Loucy (cell line): ENCODE results near the gene CD177.
"Not testable (repeated sequence)": the region's sequence is repeated elsewhere in the genome, so short reads cannot be mapped to it uniquely, and the experiment has no call there.

Experiments
- H2AFZ ChIP-seq: fragments of 200-600 bp; sonication (generic); 2 replicates; pipeline ENCODE4 v1.6.0; 2016; ENCODE audit warnings: antibody characterized with exemption, mild to moderate bottlenecking, low read length, moderate library complexity
- H3F3A ChIP-seq: fragments of 200-600 bp; 2 replicates; pipeline ENCODE4 v1.6.0; 2016; ENCODE audit warnings: antibody characterized with exemption, low read depth, mild to moderate bottlenecking
- H3K27me3 ChIP-seq: fragments of 200-600 bp; sonication (generic); 2 replicates; pipeline ENCODE4 v1.6.1; 2014; ENCODE audit warnings: low read length, mild to moderate bottlenecking; ENCODE audit not compliant: insufficient read depth, poor library complexity, severe bottlenecking
- H3K36me3 ChIP-seq: fragments of 200-600 bp; sonication (generic); 2 replicates; pipeline ENCODE4 v1.6.1; 2016; ENCODE audit warnings: low read length; ENCODE audit not compliant: insufficient read depth
- H3K4me1 ChIP-seq: fragments of 200-600 bp; sonication (generic); 2 replicates; pipeline ENCODE4 v1.5.1; 2014; ENCODE audit warnings: low read length, mild to moderate bottlenecking; ENCODE audit not compliant: insufficient read depth, poor library complexity, severe bottlenecking
- H3K4me2 ChIP-seq: fragments of 200-600 bp; sonication (generic); 2 replicates; pipeline ENCODE4 v1.6.0; 2014; ENCODE audit warnings: antibody characterized with exemption, low read length, low read depth, mild to moderate bottlenecking; ENCODE audit not compliant: poor library complexity, severe bottlenecking
- H3K4me3 ChIP-seq: fragments of 200-600 bp; sonication (generic); 2 replicates; pipeline ENCODE4 v1.5.1; 2014; ENCODE audit warnings: low read length, mild to moderate bottlenecking, mixed read lengths; ENCODE audit not compliant: poor library complexity, severe bottlenecking
- H3K79me2 ChIP-seq: fragments of 200-600 bp; sonication (generic); 2 replicates; pipeline ENCODE4 v1.6.1; 2014; ENCODE audit warnings: low read length; ENCODE audit not compliant: insufficient read depth
- H3K9ac ChIP-seq: fragments of 200-600 bp; sonication (generic); 2 replicates; pipeline ENCODE4 v1.6.0; 2014; ENCODE audit warnings: mild to moderate bottlenecking, low read depth, low read length, moderate library complexity; ENCODE audit not compliant: poor library complexity, severe bottlenecking
- H3K9me2 ChIP-seq: fragments of 200-600 bp; sonication (generic); replicated peaks from 2 replicates; pipeline ENCODE4 v1.6.1; 2016; ENCODE audit warnings: low read depth, low read length, mixed read lengths
- H3K9me3 ChIP-seq: fragments of 200-600 bp; sonication (generic); 2 replicates; pipeline ENCODE4 v1.6.1; 2014; ENCODE audit warnings: mild to moderate bottlenecking, antibody characterized with exemption, low read length, low read depth; ENCODE audit not compliant: insufficient read depth
- H4K20me1 ChIP-seq: fragments of 200-600 bp; sonication (generic); 2 replicates; pipeline ENCODE4 v1.6.0; 2014; ENCODE audit warnings: antibody characterized with exemption, low read length, mild to moderate bottlenecking; ENCODE audit not compliant: insufficient read depth, poor library complexity, severe bottlenecking
- EZH2phosphoT487 ChIP-seq: fragments of 200-600 bp; IDR thresholded peaks from 2 replicates; pipeline ENCODE4 v1.6.1; 2018; ENCODE audit warnings: antibody characterized with exemption, mild to moderate bottlenecking, moderate library complexity, borderline replicate concordance
- TF ChIP-seq, protein P1 (sequence below): fragments of 200-600 bp; sonication (generic); conservative IDR thresholded peaks from 2 replicates; pipeline ENCODE4 v1.5.1; 2014; ENCODE audit warnings: mild to moderate bottlenecking, antibody characterized with exemption, low read length

CD177 gene

DNA sequence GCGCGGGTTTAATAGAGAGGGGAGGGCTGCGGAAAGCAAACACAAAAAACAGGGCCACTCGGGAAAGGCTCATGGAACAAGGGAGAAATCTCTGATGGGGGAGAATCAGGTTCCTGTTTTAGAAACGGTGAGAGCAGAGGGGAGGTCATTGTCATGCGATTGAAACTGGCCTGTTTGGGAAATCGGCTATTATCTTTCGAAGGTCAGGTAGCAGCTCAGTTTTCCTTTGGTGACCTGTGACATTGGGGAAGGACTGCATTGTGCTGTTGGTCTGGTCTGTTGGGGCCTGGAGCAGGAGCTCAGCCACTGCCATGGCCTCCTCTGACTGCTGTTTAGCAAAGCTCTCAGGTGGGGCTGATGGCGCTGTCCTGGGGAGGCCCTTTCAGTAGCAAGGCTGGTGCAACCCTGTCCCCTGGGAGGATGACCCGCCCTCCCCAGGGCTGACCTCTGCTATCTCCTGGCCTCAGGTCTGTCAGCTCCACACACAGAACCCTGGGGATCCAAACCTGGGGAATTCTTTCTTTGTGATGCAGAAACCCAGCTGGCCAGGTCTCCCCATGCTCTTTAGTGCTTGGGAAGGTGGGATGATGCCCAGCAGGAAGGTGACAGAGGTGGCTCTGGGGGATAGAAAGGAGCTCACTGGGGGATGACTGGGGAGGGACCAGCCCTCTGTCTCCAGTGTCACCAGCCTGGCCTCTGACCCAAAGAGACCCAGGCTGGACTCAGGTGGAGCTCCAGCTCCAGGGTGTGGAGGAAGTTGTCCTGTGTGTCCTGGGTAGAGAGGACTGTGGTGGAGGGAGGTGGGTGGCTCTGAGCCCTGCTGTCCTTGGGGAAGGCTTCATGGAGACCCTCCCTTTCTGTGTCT, 21.2 kb upstream of the CD177 start:
- H4K20me1 ChIP-seq: no peaks in the 10 kb centered on the region
- H3K36me3 ChIP-seq: no peaks in the 10 kb centered on the region
- no peak overlapping the region for H3K4me2 ChIP-seq
- no peak overlapping the region for H3K4me3 ChIP-seq
- H3K9me2 ChIP-seq: no peaks in the 10 kb centered on the region
- no peaks in the 10 kb centered on the region for H3K4me1 ChIP-seq
- TF ChIP-seq, protein P1, sequence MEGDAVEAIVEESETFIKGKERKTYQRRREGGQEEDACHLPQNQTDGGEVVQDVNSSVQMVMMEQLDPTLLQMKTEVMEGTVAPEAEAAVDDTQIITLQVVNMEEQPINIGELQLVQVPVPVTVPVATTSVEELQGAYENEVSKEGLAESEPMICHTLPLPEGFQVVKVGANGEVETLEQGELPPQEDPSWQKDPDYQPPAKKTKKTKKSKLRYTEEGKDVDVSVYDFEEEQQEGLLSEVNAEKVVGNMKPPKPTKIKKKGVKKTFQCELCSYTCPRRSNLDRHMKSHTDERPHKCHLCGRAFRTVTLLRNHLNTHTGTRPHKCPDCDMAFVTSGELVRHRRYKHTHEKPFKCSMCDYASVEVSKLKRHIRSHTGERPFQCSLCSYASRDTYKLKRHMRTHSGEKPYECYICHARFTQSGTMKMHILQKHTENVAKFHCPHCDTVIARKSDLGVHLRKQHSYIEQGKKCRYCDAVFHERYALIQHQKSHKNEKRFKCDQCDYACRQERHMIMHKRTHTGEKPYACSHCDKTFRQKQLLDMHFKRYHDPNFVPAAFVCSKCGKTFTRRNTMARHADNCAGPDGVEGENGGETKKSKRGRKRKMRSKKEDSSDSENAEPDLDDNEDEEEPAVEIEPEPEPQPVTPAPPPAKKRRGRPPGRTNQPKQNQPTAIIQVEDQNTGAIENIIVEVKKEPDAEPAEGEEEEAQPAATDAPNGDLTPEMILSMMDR: no peak
- TF ChIP-seq EZH2phosphoT487: no peak
- H3K27me3 ChIP-seq: no peaks in the 10 kb centered on the region
- H3F3A ChIP-seq: no peaks in the 10 kb centered on the region
- no peak overlapping the region; the same call in 1 of the 2 replicates for H2AFZ ChIP-seq
- no peaks in the 10 kb centered on the region for H3K79me2 ChIP-seq
- H3K9ac ChIP-seq: no peak overlapping the region
- no peaks in the 10 kb centered on the region; the same call in 1 of the 2 replicates for H3K9me3 ChIP-seq

DNA sequence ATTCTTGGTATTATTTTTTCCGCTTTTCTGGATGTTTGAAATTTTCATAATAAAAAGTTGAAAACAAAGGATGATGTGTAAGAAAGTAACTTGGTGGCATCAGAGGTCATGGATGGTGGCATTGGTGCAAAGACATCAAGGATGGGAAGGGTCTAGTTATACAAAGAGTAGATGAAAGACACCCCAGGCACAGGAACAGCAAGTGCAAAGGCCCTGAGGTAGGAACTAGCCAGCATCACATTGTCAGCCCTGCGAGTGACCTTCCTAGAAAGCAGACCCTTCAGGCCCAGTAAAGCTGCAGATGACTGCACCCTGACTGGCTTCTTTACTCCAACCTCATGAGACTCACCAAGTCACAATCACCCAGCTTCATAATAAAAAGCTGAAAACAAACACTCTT, 17.0 kb upstream of the CD177 start:
- H3K4me3 ChIP-seq, H3K9me3 ChIP-seq, H3K79me2 ChIP-seq, H3K9me2 ChIP-seq, H3F3A ChIP-seq, H2AFZ ChIP-seq, H3K36me3 ChIP-seq, H3K27me3 ChIP-seq, H4K20me1 ChIP-seq, H3K9ac ChIP-seq, H3K4me2 ChIP-seq, H3K4me1 ChIP-seq: not testable (repeated sequence)

DNA sequence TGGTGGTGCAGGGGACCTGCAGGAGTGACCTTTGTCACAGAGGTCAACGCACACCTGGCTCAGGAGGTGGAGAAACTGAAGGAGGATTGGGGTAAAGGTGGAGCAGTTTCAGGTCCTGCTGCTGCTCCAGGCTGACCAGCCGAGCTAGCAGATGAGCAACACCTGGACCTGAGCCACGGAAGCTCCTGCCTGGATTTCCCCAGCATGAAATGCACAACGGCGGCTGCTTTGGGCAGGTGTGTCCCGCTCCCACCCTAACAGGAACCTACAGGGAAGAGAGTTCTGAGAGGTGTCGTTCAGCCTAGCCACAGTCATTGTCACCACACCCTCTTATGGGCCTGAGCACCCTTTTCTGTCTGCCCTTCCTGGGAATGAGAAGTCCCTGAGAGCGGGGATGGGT, 15.7 kb upstream of the CD177 start:
- H3K4me2 ChIP-seq: no peak overlapping the region
- no peaks in the 10 kb centered on the region for H3K27me3 ChIP-seq
- H3K36me3 ChIP-seq: no peaks in the 10 kb centered on the region
- no peaks in the 10 kb centered on the region for H4K20me1 ChIP-seq
- no peak overlapping the region for H3K4me3 ChIP-seq
- H3K79me2 ChIP-seq: no peaks in the 10 kb centered on the region
- H3K9me2 ChIP-seq: no peaks in the 10 kb centered on the region
- no peaks in the 10 kb centered on the region for H3K4me1 ChIP-seq
- no peak overlapping the region for H3K9ac ChIP-seq
- H3F3A ChIP-seq: no peaks in the 10 kb centered on the region
- TF ChIP-seq, protein P1: no peak
- no peak overlapping the region for H2AFZ ChIP-seq
- no peaks in the 10 kb centered on the region for H3K9me3 ChIP-seq

DNA sequence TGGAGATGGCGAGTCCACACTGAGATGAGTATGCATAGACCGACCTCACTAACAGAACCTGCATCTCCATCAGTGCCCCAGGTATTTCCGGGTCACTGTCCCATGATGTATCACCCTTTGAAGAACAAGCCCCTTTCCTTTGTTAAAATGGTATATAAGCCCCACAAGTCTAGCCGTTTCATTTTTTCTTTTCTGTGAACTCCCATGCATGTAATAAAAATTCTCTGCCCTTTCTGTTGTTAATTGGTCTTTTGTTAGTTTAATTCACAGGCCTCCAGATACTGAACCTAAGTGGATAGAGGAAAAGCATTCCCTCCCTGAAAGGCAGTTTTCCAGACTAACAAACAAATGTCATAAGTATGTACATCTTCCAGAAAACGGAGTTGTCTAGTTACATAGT, 15.0 kb upstream of the CD177 start:
- no peak for TF ChIP-seq EZH2phosphoT487
- TF ChIP-seq, protein P1: no peak
- no peaks in the 10 kb centered on the region for H4K20me1 ChIP-seq
- no peaks in the 10 kb centered on the region for H3K27me3 ChIP-seq

DNA sequence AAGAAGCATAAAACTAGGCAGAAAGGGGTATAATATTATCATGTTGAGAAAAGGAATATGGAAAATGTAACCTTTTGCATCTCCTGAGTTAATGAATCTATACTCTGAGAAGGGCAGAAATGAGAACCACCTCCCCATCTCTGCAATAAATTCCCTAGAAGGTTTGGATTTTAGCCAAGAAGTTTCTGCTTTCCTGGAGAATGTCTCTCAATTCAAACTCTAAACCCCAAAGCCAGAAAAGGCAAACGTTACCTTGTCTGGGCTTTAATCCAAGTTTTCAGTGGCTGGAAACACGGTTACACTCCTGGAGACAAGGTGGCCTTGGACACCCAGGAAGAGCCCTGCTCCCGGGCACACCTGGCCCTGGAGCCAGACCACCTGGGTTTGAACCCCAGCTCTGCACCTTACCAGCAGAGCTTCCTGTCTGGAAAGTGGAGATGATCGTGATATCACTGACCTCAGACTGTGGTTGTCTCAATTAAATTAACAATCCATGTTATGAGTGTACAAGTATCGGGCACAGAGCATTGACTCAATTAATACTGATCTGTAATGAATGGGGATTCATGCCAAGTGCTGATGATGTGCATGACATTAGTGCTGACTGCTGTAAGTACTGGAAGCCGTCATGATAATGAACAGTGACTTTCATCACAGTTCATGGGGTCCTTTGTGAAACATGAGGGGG, 14.1 kb upstream of the CD177 start:
- H3K36me3 ChIP-seq, H3K9me3 ChIP-seq, H3K4me2 ChIP-seq, H3F3A ChIP-seq, H3K4me1 ChIP-seq, H3K9me2 ChIP-seq, H3K4me3 ChIP-seq, H3K27me3 ChIP-seq, H4K20me1 ChIP-seq, H3K9ac ChIP-seq, H2AFZ ChIP-seq, H3K79me2 ChIP-seq: not testable (repeated sequence)

More for the DNA sequence above, 15.0 kb upstream of the CD177 start:
- H3K79me2 ChIP-seq: no peaks in the 10 kb centered on the region
- H3K9me2 ChIP-seq: no peaks in the 10 kb centered on the region
- no peak overlapping the region for H3K9ac ChIP-seq
- no peaks in the 10 kb centered on the region for H3K36me3 ChIP-seq
- H3K9me3 ChIP-seq: no peaks in the 10 kb centered on the region
- no peaks in the 10 kb centered on the region for H3K4me1 ChIP-seq
- no peak overlapping the region for H3K4me2 ChIP-seq
- H3F3A ChIP-seq: no peaks in the 10 kb centered on the region
- no peak overlapping the region for H3K4me3 ChIP-seq
- no peak overlapping the region for H2AFZ ChIP-seq
